Keratinocyte (primary cell): ENCODE measurements around the gene CDH13. TPM values are rescaled to one million over a fixed set of nuclear protein-coding genes. Genes with fewer than 3 reads are reported as not detected.

Experiments
- DNase-seq: peaks from one replicate; pipeline ENCODE4 v3.0.0-alpha.2; 2011; ENCODE audit warnings: low read depth, missing footprints, low spot score
- FAIRE-seq: peaks from 2 replicates; lab custom pipeline; 2011; peaks lifted over from hg19 to GRCh38; lab: Jason Lieb, UNC
- H2AFZ ChIP-seq: 2 replicates; pipeline ENCODE4 v1.6.0; 2012; ENCODE audit warnings: low read length, control low read depth, inconsistent platforms; ENCODE audit not compliant: control insufficient read depth
- H3K27ac ChIP-seq: 2 replicates; pipeline ENCODE4 v1.5.1; 2011; ENCODE audit warnings: low read length; ENCODE audit not compliant: control insufficient read depth, insufficient read depth
- H3K27me3 ChIP-seq: 3 replicates; pipeline ENCODE4 v1.6.0; 2011; ENCODE audit warnings: low read length; ENCODE audit not compliant: control insufficient read depth, insufficient read depth; ENCODE audit errors: extremely low read depth
- H3K36me3 ChIP-seq, 2 experiments: 2 replicates in 1 of 2; 3 replicates in 1 of 2; pipeline ENCODE4 v1.5.1; 2011; ENCODE audit warnings: low read length in 2 of 2, mild to moderate bottlenecking in 1 of 2; ENCODE audit not compliant: control insufficient read depth in 2 of 2, insufficient read depth in 2 of 2; ENCODE audit errors: extremely low read depth in 1 of 2
- H3K4me1 ChIP-seq: 3 replicates; pipeline ENCODE4 v1.5.1; 2011; ENCODE audit warnings: low read length; ENCODE audit not compliant: control insufficient read depth, insufficient read depth; ENCODE audit errors: extremely low read depth
- H3K4me2 ChIP-seq: 3 replicates; pipeline ENCODE4 v1.6.0; 2011; ENCODE audit warnings: low read depth, low read length; ENCODE audit not compliant: control insufficient read depth, insufficient read depth; ENCODE audit errors: extremely low read depth
- H3K4me3 ChIP-seq, 3 experiments: fragments of 200-600 bp in 1 of 3; sonication (generic) in 1 of 3; 2 replicates in 2 of 3; 3 replicates in 1 of 3; pipeline ENCODE4 v1.5.1; 2011 to 2016; ENCODE audit warnings: low read length in 3 of 3, mild to moderate bottlenecking in 3 of 3, control low read depth in 2 of 3, inconsistent platforms in 1 of 3, low read depth in 1 of 3, mixed read lengths in 1 of 3, mixed run types in 1 of 3, moderate library complexity in 1 of 3; ENCODE audit not compliant: control insufficient read depth in 2 of 3, insufficient read depth in 2 of 3; ENCODE audit errors: extremely low read depth in 1 of 3
- H3K79me2 ChIP-seq: 2 replicates; pipeline ENCODE4 v1.6.0; 2012; ENCODE audit warnings: low read length; ENCODE audit not compliant: control insufficient read depth, insufficient read depth
- H3K9ac ChIP-seq: 3 replicates; pipeline ENCODE4 v1.6.0; 2011; ENCODE audit warnings: low read length; ENCODE audit not compliant: control insufficient read depth, insufficient read depth; ENCODE audit errors: extremely low read depth
- H3K9me1 ChIP-seq: 3 replicates; pipeline ENCODE4 v1.6.0; 2011; ENCODE audit warnings: low read length; ENCODE audit not compliant: control insufficient read depth, insufficient read depth; ENCODE audit errors: extremely low read depth
- H3K9me3 ChIP-seq: 2 replicates; pipeline ENCODE4 v1.5.1; 2012; ENCODE audit warnings: low read depth, low read length; ENCODE audit not compliant: control insufficient read depth
- H4K20me1 ChIP-seq: 3 replicates; pipeline ENCODE4 v1.6.0; 2011; ENCODE audit warnings: low read length; ENCODE audit not compliant: control insufficient read depth, insufficient read depth; ENCODE audit errors: extremely low read depth
- CTCF ChIP-seq, 3 experiments: IDR thresholded peaks in 1 of 3; conservative IDR thresholded peaks in 1 of 3; optimal IDR thresholded peaks in 1 of 3; 2 replicates in 2 of 3; 3 replicates in 1 of 3; pipeline versions ENCODE3 to v1.5.1; 2011; ENCODE audit warnings: low read length in 3 of 3, mild to moderate bottlenecking in 3 of 3, moderate library complexity in 2 of 3, control low read depth in 1 of 3, inconsistent platforms in 1 of 3; ENCODE audit not compliant: insufficient read depth in 2 of 3; ENCODE audit errors: extremely low read depth in 1 of 3
- EZH2 ChIP-seq: IDR thresholded peaks from one replicate; pipeline ENCODE4 v1.6.1; 2012; ENCODE audit warnings: inconsistent platforms, mild to moderate bottlenecking, low read length, moderate library complexity
- dilution Hi-C: fragments of 300-500 bp; cut with MboI; formaldehyde crosslinking; loops from one replicate; pipeline ENCODE4 v1.7.0; 2020; ENCODE audit warnings: low sequenced_read_pairs; ENCODE audit not compliant: extremely low pct_ligation_motif_present
- polyA plus RNA-seq, 5 experiments: library from polyadenylated mRNA; depleted of rRNA in 3 of 5; stranded (reverse) in 3 of 5; stranded (forward) in 1 of 5; unstranded in 1 of 5; fragments of >200 nt; gene quantifications; 1 replicate in 1 of 5; 2 replicates in 3 of 5; 3 replicates in 1 of 5; pipeline versions ENCODE4 v1.2.1 to v1.2.3, GENCODE V29; 2011 to 2012; ENCODE audit warnings: missing spikeins in 2 of 5, low read depth in 1 of 5, low replicate concordance in 1 of 5

Gene CDH13
- polyA plus RNA-seq, 1 donor (not counting 4 experiments of a cell fraction or from before 2014, with no cell fraction given): 111 TPM

- no peak overlapping the region for H3K4me2 ChIP-seq
- H2AFZ ChIP-seq: no peak overlapping the region
- no peaks in the 10 kb centered on the region for H4K20me1 ChIP-seq
- H3K36me3 ChIP-seq: peaks cover 0 to 4% of the 10 kb centered on the region in 2 experiments
- TF ChIP-seq EZH2 (no peak), CTCF (optimal IDR thresholded peaks at IDR 0.05 in 1 of 3, IDR thresholded peaks at IDR 0.05 in 1 of 3, conservative IDR thresholded peaks at IDR 0.05 in 1 of 3; ENCODE audit: extremely low read depth in 1 of 3, insufficient read depth in 2 of 3, low read length in 3 of 3) (no peak)
- no peak overlapping the region for H3K4me3 ChIP-seq
- H3K27ac ChIP-seq: no peak overlapping the region
- H3K9ac ChIP-seq: no peak overlapping the region
- no peak for FAIRE-seq
- DNase-seq: no peak
- no peaks in the 10 kb centered on the region for H3K9me3 ChIP-seq
- no peaks in the 10 kb centered on the region for H3K4me1 ChIP-seq
- dilution Hi-C loops: no loop called here
- H3K27me3 ChIP-seq: no peaks in the 10 kb centered on the region
- H3K79me2 ChIP-seq: no peaks in the 10 kb centered on the region
- H3K9me1 ChIP-seq: no peaks in the 10 kb centered on the region
These were observed 612.4 kb downstream of the CDH13 start for GRCh38 chr16:83238949-83239691.

- no peaks in the 10 kb centered on the region for H3K36me3 ChIP-seq
- no peak overlapping the region for H3K9ac ChIP-seq
- dilution Hi-C loops: no loop called here
- H3K4me3 ChIP-seq: no peak overlapping the region
- DNase-seq (no peak), FAIRE-seq (no peak)
- H3K4me2 ChIP-seq: no peak overlapping the region
- no peaks in the 10 kb centered on the region for H3K79me2 ChIP-seq
- no peaks in the 10 kb centered on the region for H3K9me3 ChIP-seq
- no peaks in the 10 kb centered on the region for H3K4me1 ChIP-seq
- no peaks in the 10 kb centered on the region for H3K27me3 ChIP-seq
- H3K9me1 ChIP-seq: no peaks in the 10 kb centered on the region
- TF ChIP-seq CTCF (optimal IDR thresholded peaks at IDR 0.05 in 1 of 3, IDR thresholded peaks at IDR 0.05 in 1 of 3, conservative IDR thresholded peaks at IDR 0.05 in 1 of 3; ENCODE audit: extremely low read depth in 1 of 3, insufficient read depth in 2 of 3, low read length in 3 of 3): no peak
- H4K20me1 ChIP-seq: no peaks in the 10 kb centered on the region
- H2AFZ ChIP-seq: no peak overlapping the region
- no peak overlapping the region for H3K27ac ChIP-seq
These were observed 617.3 kb downstream of the CDH13 start for GRCh38 chr16:83244057-83244456.
